ENCODE measurements around the gene CCDC78.
"Not testable (repeated sequence)": the region's sequence is repeated elsewhere in the genome, so short reads cannot be mapped to it uniquely, and the experiment has no call there.

Gene CCDC78

GRCh38 chr16:722835-723633, 3.2 kb downstream of the CCDC78 start:
- no peak for DNase-seq (ENCODE audit: low read depth)

DNA sequence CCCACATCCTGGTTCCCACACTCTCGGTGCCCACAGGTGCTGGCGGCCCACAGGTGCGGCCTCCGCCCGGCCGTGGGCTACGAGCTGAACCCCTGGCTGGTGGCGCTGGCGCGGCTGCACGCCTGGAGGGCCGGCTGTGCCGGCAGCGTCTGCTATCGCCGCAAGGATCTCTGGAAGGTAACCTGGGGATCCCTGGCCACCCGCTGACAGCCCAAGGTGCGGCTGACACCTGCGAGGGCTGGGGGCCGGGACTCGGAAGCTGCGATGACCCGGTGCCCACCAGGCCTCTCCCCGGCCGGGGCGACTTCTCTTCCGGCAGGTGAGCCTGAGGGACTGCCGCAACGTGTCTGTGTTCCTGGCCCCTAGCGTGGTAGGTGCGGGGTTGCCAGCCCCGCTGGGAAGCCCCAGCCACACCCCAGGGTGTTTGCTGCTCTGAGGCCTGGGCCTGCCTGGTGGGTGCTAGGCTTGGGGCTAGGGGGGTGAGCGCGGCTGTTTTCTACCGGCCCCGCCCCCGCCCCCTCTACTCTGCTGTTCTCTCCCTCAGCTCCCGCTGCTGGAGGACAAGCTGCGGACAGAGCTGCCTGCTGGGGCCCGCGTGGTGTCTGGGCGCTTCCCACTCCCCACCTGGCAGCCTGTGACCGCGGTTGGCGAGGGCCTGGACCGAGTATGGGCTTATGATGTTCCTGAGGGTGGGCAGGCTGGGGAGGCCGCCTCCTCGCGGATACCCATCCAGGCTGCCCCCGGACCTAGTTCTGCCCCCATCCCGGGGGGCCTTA, 4.3 kb downstream of the CCDC78 start:
- no peak for DNase-seq (ENCODE audit: low read depth)

DNA sequence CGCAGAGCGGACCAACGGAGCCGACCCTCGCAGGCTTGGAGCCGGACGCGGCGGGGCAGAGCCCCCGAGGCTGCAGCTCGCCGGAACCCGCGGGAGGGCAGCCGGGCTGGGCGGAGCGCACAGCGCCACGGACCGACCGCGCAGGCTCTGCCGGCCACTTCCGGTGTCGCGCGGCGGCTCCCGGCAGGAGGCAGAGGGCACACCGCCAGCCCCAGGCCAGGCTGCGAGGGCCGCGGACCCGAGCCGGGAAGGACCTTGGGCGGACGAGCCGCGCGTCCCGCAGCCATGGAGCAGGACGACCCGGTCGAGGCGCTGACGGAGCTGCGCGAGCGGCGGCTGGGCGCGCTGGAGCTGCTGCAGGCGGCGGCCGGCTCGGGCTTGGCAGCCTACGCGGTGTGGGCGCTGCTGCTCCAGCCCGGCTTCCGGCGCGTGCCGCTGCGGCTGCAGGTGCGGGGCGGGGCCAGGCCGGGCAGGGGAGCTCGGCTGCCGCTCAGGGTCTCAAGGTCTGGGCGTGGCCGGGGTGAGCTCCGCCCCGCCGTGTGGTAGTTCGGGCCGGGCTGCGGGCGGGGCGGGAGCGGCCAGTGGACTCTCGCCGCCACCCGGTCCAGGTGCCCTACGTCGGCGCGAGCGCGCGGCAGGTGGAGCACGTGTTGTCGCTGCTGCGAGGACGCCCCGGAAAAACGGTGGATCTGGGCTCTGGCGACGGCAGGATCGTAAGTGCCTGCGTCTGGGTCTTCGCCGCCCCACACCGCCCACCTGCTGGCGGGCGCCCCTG, 5.1 kb downstream of the CCDC78 start, which contains the start of gene ANTKMT:
Gene ANTKMT (plus strand): TSS at position 157 of the 775 bp plus-strand sequence. CDS start 129 bp downstream, at position 286.
- peak; percentile 67 for DNase-seq (ENCODE audit: low read depth)

DNA sequence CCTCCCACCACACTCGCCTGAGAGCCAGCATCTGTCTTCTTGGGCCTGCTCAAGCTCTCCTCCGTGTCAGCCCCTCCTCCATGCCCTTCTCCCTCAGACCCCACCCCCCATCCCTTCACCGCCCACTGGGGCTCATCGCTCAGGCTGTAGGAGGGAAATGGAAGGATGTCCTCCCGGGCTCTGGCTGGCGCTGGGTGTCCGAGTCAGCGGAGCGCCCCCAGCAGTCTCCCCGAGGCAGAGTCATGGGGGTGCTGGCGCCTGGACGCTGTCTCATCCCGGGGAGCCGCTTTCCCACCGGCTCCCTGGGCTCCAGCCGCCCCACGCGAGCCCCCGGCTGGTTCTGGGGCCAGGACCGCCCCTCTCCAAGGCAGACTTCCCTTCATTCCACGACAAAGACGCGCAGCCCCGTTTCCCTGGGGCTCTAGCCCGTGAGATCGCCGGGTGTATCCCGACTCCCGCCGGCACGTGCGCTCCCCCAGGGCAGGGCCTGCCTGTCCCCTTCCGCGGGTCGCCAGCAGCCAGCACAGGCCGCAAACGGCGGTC, 5.7 kb downstream of the CCDC78 start:
- DNase-seq (ENCODE audit: low read depth) = no peak

GRCh38 chr16:719815-720446, 6.3 kb downstream of the CCDC78 start:
- no peak for DNase-seq (ENCODE audit: low read depth)

GRCh38 chr16:718922-719321, 7.3 kb downstream of the CCDC78 start:
- DNase-seq (ENCODE audit: low read depth) = no peak

GRCh38 chr16:718389-718788, 7.9 kb downstream of the CCDC78 start:
- no peak for DNase-seq (ENCODE audit: low read depth)

GRCh38 chr16:717450-718245, 8.6 kb downstream of the CCDC78 start:
- no peak for DNase-seq (ENCODE audit: low read depth)

DNA sequence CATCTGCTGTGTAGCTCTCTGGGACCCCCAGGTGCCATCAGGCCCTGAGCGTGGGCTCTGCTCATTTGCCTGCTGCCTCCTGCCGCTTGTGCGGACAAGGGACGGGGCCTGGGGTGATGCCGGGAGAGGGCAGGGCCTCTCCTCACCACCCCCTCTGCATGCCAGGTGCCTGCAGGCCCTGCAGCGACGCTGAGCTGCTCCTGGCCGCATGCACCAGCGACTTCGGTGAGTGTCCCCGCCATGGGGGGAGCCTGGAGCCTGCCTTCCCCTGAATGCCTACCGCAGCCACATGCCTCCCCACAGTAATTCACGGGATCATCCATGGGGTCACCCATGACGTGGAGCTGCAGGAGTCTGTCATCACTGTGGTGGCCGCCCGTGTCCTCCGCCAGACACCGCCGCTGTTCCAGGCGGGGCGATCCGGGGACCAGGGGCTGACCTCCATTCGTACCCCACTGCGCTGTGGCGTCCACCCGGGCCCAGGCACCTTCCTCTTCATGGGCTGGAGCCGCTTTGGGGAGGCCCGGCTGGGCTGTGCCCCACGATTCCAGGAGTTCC, 9.4 kb downstream of the CCDC78 start:
- DNase-seq (ENCODE audit: low read depth) = no peak

DNA sequence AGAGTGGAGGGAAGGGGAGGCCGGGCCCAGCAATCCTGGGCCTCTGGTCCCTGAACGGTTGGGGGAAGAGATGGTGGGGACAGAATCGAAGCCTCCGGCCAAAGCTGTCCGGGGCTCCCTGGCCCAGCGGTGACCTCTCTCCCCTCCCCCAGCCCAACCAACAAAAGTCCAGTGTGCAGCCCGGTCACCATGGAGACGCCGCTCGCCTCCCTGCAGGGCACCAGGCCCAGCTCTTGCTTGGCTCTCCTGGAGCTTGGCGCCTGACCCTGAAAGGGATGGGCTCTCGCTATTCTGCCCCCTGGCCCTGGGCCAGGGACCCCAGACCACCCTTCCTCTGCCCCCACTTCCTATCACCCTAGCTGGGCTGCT, 10.1 kb downstream of the CCDC78 start:
- no peak for DNase-seq (ENCODE audit: low read depth)

- DNase-seq (ENCODE audit: low read depth) = no peak
Measured at GRCh38 chr16:715477-716199, 10.6 kb downstream of the CCDC78 start.

DNA sequence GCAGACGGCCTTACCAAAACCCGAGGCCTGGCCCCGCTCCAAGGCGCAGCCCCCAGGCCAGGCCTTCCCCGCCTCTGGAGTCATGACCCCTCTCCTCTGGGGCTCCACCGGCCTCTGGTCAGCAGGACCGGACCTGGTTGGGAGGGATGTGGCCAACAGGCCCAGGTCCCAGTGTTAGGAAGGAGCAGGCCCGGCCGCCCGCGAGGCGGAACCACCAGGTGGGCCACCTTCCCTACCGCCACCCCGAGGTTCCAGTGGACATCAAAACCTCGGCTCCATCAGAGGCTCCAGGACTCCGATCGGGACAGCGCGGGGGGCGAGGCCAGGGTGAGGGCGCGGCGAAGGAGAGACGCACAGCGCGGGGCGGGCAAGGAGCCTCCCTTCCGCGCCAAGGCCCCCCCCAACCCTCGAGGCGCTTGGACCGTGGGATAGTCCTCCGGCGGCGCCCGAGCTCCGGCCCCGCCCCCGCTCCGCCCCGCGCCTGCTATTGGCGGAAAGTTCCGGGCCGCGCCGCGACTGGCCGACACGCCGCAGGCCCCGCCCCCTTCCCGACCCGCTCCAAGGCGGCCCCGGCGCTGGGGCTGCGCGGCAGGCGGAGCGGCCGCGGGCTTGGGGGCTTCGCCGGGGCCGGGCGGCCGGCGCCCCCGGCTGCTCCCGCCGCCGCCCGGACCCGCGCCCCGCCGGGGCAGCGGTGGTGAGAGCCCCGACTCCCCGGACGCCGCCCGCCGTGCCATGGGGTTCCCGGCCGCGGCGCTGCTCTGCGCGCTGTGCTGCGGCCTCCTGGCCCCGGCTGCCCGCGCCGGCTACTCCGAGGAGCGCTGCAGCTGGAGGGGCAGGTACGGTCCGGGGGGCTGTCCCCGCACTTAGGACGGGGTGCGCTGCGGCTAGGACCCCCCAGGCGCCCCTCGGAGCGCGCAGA, 11.4 kb downstream of the CCDC78 start, which contains the start of gene METRN:
Gene METRN (plus strand): TSS at position 561 of the 919 bp plus-strand sequence. CDS start 172 bp downstream, at position 733.
- peak; percentile 83 for DNase-seq (ENCODE audit: low read depth)

GRCh38 chr16:714079-714478, 12.2 kb downstream of the CCDC78 start:
- no peak for DNase-seq (ENCODE audit: low read depth)

GRCh38 chr16:712740-713250, 13.4 kb downstream of the CCDC78 start:
- DNase-seq (ENCODE audit: low read depth) = not testable (repeated sequence)

- peak; percentile 69 for DNase-seq (ENCODE audit: low read depth)
Measured at GRCh38 chr16:711548-712320, 14.5 kb downstream of the CCDC78 start.

- no peak for DNase-seq (ENCODE audit: low read depth)
Measured at GRCh38 chr16:711084-711483, 15.2 kb downstream of the CCDC78 start.

DNA sequence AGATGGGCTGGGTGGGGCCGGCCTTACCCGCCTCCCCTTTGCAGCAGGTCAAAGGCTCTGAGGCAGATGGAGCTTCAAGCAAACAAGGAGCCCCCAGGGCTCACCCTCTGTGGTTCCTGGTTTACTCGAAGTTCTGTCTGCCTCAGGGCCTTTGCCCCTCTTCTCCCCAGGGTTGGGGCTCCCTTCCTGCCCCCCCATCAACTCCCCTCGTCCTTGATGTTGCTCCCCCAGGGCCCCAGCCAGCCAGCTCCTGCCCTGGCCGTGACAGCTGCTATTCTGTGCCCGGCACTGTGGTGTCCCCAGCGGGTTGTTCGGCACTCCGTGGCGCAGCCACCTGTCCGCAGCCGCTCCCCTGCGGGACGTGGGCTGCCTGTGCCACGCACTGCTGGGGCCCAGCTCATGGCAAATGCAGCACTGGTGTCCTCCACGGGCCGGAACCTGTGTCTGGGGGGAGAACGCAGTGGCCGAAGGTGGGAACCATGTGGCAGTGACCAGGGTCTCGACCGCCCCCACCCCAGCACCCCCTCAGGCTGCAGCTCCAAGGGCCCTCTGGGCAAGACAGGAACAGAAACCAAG, 15.7 kb downstream of the CCDC78 start:
- no peak for DNase-seq (ENCODE audit: low read depth)
